ENCODE results near the gene FRMD1.
A peak's percentile ranks its signal among the peaks of the same experiment; 100 is the strongest.
"Not testable (repeated sequence)": the region's sequence is repeated elsewhere in the genome, so short reads cannot be mapped to it uniquely, and the experiment has no call there.

The FRMD1 gene

GRCh38 chr6:168078175-168078942, 653 bp downstream of the FRMD1 start:
- no peak for DNase-seq (ENCODE audit: low spot score)

DNA sequence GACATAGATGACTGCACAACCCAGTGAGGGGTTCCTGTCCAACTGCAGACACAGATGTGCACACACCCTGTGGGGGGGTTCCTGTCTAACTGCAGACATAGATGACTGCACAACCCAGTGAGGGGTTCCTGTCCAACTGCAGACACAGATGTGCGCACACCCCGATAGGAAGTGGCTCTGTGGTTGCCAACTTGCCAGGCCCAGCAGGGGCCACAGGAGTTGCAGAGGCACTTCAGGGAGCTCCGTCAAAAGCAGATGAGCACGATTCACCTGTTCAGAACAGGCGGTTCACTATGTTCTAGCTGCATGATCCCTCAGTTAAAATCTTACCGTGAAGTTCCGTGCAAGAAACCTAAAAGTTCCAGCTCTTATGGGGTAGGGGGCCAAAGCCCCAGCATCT, 1.6 kb downstream of the FRMD1 start:
- not testable (repeated sequence) for DNase-seq (ENCODE audit: low spot score)

GRCh38 chr6:168075787-168076202, 3.2 kb downstream of the FRMD1 start:
- no peak for DNase-seq (ENCODE audit: low spot score)

DNA sequence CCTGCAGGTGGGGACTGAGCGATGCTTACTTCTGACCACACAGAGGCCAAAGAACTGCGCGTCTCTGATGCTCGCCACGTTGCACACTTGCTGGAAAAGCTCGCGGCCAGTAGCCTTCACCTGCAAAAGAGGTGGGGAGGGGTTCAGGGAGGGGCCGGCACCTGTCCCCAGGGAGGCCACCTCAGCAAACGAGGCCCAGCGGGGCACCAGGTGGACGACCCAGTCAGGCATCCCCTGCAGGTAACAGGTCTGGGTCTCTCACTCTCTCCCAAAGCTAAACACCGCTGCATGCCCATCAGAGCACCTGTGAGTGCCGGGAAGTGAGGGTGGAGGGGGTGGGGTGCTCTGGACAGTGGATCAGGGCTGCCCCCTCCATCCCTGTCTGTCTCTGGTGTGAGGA, 3.8 kb downstream of the FRMD1 start:
- DNase-seq (ENCODE audit: low spot score) = no peak

DNA sequence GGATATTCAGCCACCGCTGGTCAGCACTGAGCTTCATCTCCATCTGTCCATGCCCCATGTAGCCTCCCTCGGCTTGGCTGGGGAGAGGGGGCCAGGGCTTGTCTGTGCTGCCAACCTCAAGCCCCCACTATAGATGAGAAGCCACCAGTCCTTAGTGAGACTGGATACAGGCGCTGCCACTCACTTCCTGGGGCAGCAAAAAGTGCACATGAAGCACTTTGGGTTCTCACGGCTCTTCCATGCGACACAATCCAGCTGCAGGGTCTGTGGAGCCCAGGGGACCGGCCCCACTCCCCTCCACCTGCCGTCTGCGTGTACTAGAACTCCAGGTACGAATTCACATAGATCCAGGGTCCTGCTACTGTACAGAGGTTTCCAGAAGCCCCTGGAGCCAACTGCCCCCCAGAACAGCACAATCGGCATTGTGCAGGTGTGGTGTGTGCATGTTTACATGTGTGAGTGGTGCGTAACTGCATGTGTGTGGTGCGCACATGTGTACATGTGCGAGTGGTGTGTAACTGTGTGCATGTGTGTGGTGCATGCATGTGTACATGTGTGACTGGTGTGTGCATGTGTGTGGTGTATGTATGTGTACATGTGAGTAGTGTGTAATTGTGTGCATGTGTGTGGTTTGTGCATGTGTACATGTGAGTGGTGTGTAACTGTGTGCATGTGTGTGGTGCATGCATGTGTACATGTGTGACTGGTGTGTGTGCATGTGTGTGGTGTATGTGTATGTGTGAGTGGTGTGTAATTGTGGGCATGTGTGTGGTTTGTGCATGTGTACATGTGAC, 4.9 kb downstream of the FRMD1 start:
- DNase-seq (ENCODE audit: low spot score) = no peak

DNA sequence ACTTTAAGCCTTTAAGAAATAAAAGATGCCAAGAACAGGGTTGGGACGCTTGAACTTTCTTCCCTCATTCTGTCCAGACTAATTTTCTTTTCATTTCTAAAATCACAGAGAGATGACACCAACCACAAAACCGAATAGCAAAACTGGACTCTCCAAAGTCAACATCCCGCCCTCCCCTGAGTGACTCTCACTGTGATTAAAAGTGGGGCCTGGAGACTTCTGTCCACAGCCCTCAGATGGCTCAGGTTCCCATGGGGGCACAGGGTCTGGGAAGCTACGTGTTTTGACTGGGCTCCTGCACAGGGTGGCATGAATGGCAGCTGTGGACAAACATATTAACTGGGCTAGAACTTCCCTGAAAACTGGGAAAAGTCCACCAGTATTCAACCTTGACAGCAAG, 6.3 kb downstream of the FRMD1 start:
- no peak for DNase-seq (ENCODE audit: low spot score)

- no peak for DNase-seq (ENCODE audit: low spot score)
Observed at GRCh38 chr6:168072261-168072660, 6.8 kb downstream of the FRMD1 start.

DNA sequence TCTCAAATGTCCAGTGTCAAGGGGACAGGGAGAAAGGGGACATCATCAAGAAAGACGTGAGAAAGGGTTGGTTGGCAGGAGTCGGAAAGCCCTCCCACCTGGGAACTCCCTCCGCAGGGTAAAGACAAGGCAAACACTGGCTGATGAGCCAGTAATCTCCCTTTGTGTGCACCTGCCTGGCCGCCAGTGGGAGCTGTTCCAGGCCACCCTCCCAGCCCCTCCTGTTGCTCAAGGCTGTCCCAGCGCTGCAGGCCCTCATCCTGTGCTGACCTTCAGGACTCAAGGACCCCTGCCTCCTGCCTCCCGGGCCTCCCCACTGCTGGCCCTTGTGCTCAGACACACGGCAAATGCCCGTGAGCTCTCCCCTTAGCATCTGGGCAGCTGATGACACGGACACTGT, 7.4 kb downstream of the FRMD1 start:
- DNase-seq (ENCODE audit: low spot score) = no peak

GRCh38 chr6:168070804-168071203, 8.2 kb downstream of the FRMD1 start:
- no peak for DNase-seq (ENCODE audit: low spot score)

GRCh38 chr6:168067081-168067759, 11.8 kb downstream of the FRMD1 start:
- DNase-seq (ENCODE audit: low spot score) = no peak

DNA sequence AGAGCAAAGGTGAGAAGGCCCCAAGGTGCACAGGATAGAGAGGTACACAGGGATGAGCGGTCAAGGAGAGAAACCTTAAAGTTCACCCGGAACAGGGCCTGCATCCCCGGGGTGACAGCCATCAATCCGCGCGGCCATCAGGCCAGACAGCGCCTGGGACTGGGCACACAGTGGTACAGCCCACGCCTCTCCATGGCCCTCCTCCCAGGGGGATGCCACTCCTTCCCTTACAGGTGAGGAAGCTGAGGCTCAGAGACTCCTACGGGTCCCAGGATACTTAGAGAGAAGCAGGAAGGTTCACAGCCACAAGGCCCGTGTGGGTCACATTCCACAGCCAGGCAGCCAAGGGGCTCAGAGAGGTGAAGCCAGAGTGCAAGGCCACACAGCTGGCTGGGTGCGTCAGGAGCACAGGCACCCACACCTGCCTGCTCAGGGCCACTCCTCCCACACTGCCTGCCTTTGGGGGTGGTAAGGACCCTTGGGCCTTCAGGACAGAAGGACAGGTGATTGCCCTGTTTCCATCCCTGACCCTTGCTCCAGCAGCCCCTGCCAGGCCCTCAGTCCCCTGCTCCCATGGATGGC, 14.7 kb downstream of the FRMD1 start:
- DNase-seq (ENCODE audit: low spot score) = no peak

DNA sequence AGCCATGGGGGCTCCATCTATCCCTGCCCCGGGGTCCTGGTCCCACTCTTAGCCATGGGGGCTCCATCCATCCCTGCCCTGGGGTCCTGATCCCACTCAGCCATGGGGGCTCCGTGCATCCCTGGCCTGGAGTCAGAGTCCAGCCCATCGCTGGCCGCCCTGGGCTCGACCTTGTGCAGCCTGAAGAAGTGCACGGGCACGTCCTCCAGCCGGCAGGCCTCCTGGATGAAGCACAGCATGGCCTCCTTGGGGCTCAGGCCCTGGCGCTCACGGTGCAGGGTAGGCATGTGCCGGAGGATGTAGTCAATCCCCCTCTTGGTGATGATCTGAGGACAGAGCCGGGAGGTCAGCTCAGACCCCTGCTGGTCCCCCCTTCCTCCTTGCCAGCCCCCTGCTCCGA, 15.6 kb downstream of the FRMD1 start:
- no peak for DNase-seq (ENCODE audit: low spot score)

DNA sequence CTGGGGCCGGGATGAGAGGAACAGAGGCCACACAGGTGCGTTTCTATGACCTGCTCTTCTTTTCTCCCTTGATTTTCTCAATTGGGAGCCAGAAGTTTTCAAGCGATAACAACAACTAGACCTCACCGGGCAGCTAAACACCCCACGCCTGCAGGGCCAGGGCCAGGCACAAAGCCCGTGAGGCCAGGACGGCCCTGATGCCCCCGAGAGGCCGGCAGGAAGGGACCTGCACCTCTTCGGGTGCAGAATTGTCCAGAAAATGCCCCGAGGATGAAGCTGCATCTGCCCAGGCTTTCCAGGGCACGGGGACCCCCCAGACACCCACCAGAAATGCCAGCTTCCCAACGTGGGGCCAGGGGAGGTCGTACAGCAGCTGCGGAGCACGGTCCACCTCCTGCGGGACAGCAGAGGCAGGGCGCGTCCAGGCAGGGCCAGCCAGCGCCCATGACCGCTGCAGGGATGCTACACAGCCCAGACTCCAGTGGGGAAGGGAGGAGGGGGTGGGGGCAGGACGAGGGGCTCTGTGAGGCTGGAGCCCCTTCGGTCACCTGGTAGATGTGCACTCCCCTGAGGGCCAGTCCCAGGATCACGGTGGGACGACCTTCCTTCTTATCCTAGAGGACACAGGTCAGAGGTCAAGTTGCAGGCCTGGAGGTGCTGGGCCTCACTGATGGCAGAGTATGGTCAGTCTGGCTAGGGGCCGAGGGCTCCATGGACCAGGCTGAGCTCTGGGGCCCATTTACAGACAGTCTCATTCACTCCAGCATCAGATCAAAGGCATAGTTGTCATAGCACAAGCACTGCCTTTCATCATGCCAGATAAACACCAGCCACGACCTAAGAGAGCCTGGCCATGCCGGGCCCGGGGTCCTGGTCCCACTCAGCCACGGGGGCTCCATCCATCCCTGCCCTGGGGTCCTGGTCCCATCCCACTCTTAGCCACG, 16.4 kb downstream of the FRMD1 start:
- DNase-seq (ENCODE audit: low spot score) = no peak

DNA sequence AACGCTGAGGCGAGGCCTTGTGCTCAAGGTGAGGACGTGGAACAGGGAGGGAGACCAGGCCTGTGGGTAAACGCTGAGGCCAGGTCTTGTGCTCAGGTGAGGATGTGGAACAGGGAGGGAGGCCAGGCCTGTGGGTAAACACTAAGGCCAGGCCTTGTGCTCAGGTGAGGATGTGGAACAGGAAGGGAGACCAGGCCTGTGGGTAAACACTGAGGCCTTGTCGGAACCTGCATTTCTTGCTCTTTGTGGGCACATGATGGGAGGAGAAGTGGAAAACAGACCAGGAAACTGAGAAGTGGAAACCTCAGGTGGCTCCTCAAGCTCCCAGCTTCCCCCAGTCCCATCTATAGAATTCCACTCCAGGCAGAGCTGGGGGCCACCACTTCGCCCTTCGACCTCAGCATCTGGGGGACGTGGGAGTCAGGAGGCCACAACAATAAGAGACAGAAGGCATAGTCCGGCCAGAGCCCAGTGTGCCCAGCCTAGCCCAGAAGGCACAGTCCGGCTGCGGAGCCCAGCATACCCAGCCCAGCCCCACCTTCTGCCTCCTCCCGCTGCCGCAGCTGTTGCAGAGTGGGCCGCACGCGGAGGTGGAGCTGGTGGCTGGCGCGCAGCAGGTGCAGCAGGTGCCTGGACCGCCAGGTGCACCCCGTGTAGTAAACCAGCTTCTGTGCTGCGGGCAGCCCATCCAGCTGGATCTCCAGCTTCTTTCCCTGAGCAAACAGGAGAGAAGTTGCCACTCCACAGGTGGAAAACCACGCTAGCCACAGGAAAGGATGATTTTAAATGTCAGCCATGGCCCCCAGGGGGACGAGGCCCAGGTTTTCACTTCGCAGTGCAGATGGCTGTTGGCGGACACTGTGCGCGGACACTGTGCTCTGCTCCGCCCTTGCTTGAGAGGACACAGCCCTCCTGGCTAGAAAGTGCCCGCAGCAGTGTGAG, 17.5 kb downstream of the FRMD1 start:
- no peak for DNase-seq (ENCODE audit: low spot score)

DNA sequence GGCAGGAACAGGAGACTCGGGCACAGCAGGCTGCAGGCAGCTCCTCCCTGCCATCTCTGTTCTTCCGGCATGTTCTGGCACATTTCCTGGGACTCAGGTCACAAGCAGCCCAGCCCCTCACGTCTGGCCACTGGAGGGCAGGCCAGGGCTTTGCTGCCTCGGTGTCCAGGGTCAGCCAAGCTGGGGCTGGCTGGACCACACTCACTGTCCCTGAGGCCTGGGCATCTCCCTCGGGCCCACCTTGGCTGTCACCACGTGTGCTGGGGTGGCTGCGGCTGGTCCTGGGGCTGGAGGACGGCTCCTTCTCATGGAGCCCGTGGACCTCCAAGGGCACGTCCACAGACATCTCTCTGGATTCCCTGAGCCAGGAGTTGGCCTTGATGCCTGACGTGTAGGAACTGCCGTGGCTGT, 18.5 kb downstream of the FRMD1 start:
- DNase-seq (ENCODE audit: low spot score) = peak; percentile 76

DNA sequence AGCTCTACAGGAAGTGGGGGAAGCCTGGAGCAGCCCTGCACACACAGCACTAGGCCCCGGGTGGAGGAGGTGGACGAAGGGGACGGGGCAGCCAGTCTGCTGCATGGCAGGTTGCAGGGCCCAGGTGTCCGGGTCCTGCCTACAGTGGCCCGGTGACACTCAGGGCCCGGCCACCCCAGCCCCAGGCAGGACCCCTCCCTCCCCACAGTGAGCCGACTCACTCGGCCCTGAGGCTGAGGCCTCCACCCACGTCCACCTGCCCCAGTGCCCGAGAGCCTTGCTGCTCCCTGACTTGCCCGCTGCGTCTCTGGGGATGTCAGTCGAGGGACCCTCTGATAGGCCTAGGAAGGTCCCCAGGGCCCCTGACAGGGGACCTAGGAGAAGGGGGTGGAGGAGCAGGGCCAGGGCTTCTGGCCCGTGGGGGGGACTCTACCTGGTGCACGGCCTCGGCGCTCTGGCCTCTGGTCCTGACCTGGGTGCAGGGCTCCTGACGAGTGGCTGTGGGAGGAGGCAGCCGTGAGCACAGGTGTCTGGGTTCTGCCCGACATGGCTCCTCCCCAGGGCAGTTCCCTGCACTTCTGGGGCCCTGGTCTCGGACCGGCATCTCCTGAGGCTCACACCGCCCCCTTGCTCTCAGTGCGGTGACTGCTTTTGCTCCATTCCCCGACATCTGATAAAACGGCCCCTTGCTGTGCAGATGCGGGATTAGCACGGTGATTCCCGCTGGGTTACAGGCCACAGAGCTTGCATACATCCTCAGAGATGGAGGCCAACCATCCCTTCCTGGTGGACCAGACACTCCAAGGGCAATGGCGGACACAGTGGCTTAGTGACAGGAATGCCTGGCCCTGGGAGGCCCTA, 20.1 kb downstream of the FRMD1 start:
- no peak for DNase-seq (ENCODE audit: low spot score)

DNA sequence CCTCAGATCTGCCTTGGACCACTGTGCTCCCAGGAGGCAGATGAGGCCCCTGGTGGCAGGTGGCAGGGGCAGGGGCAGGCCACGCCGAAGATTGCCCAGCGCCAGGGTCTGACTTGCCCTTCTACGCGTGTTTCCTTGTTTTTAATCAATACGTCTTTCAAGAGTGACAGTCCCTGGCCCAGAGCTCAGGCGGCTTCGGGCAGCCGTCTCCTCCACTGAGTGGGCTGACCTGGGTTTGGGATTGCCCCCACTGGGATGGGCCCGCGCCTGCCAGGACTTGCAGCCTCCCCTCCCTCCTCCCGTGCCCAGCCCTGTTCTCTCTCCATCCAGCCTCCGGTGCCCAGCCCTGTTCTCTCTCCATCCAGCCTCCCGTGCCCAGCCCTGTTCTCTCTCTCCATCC, 21.2 kb downstream of the FRMD1 start:
- no peak for DNase-seq (ENCODE audit: low spot score)

DNA sequence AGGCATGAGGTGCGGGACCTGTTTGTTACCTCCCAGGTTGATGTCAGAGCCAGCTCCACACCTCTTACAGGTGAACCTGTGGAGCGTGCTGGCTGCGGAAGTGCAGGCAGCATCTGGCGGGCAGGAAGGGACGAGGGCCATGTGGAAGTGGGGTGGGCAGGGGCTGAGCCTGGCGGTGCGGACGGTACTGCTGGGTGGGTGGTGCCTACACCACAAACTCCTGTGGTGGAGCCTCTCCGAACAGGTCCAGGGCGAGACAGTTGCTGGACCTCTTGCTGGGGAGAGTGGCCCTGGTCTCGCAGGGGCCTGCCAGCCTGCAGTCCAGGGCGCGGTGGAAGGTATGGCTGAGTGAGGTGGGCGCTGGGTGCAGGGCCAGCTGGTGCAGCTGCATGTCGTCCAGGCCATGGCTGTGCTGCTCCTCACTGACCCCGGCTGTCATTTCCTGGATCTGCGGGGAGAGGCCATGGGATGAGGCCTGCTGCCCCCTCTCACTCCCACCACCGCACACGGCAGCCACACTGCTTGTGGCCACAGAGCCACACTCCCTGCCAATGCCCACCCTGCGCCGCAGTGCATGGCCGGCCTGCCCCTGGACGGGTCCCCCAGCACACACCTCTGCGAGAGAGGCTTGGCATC, 22.0 kb downstream of the FRMD1 start:
- DNase-seq (ENCODE audit: low spot score) = no peak
